Measurements from ENCODE around the gene CLDN9.

DNA sequence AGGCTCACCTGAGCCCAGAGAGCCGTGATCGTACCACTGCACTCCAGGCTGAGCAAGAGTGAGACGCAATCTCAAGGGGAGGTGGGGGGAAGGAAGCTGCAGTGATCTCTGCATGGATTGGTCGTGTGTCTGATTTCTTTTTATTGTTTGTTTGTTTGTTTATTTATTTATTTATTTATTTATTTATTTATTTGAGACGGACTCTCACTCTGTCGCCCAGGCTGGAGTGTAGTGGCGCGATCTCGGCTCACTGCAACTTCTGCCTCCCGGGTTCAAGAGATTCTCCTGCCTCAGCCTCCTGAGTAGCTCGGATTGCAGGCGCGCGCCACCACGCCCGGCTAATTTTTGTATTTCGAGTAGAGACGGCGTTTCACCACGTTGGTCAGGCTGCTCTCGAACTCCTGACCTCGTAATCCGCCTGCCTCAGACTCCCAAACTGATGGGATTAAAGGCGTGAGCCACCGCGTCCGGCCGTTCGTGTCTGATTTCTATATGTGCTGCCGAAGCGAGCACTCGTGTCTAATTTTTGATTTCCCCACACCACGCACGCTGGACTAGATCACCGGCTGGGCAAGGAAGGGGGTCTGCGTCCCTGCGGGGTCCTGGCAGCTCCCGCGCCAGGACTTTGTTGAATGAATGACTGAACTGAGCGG lies 7.0 kb downstream of the CLDN9 start:
- TF ChIP-seq EZH2 (IDR thresholded peaks at IDR 0.05) (no peak), POLR2AphosphoS5 (IDR thresholded peaks at IDR 0.05; ENCODE audit: borderline replicate concordance, low read depth, low read length) (no peak; the same call in 1 of the 2 replicates)
